Liver (tissue), 9 donors: Measurements from ENCODE around the gene SKIC8. TPM values are rescaled to one million over a fixed set of nuclear protein-coding genes. Genes with fewer than 3 reads are reported as not detected.

Experiments used
- DNase-seq: peaks from one replicate; pipeline ENCODE4 v3.0.0-alpha.2; 2017; ENCODE audit warnings: low spot score
- H3K27ac ChIP-seq, 2 donors: one replicate each; pipeline ENCODE4 v1.7.0; 2013; ENCODE audit warnings: inconsistent platforms in 2 of 2, low read length in 2 of 2, control low read depth in 1 of 2, low read depth in 1 of 2, mild to moderate bottlenecking in 1 of 2
- H3K27me3 ChIP-seq, 4 donors: one replicate each; pipeline versions ENCODE4 v1.6.1 to v1.7.0; 2013; ENCODE audit warnings: low read length in 3 of 4, inconsistent platforms in 1 of 4, mild to moderate bottlenecking in 1 of 4, moderate library complexity in 1 of 4; ENCODE audit not compliant: control insufficient read depth in 4 of 4, insufficient read depth in 4 of 4
- H3K36me3 ChIP-seq, 4 donors: one replicate each; pipeline versions ENCODE4 v1.6.1 to v1.7.0; 2013; ENCODE audit warnings: low read length in 3 of 4, mild to moderate bottlenecking in 3 of 4, low read depth in 1 of 4, moderate library complexity in 1 of 4; ENCODE audit not compliant: control insufficient read depth in 4 of 4, insufficient read depth in 3 of 4
- H3K4me1 ChIP-seq, 4 donors: one replicate each; pipeline versions ENCODE4 v1.6.1 to v1.7.0; 2013; ENCODE audit warnings: low read length in 3 of 4, mild to moderate bottlenecking in 3 of 4, moderate library complexity in 1 of 4; ENCODE audit not compliant: control insufficient read depth in 4 of 4, insufficient read depth in 4 of 4
- H3K4me3 ChIP-seq, 3 donors: one replicate each; pipeline versions ENCODE4 v1.6.1 to v1.7.0; 2013; ENCODE audit warnings: low read length in 3 of 3, control low read depth in 1 of 3, low read depth in 1 of 3, mild to moderate bottlenecking in 1 of 3
- H3K9ac ChIP-seq, 2 donors: one replicate each; pipeline ENCODE4 v1.7.0; 2013; ENCODE audit warnings: low read length in 2 of 2, mild to moderate bottlenecking in 2 of 2, moderate library complexity in 2 of 2, control low read depth in 1 of 2, low read depth in 1 of 2
- H3K9me3 ChIP-seq, 4 donors: one replicate each; pipeline versions ENCODE4 v1.6.1 to v1.7.0; 2013; ENCODE audit warnings: low read length in 3 of 4; ENCODE audit not compliant: control insufficient read depth in 4 of 4
- FOXA1 ChIP-seq: IDR thresholded peaks from 2 replicates; pipeline ENCODE4 v1.6.1; 2016; ENCODE audit warnings: antibody characterized with exemption
- FOXA2 ChIP-seq: IDR thresholded peaks from 2 replicates; pipeline ENCODE4 v1.6.1; 2016; ENCODE audit warnings: antibody characterized with exemption
- GABPA ChIP-seq, 2 donors: IDR thresholded peaks in 1 of 2; conservative IDR thresholded peaks in 1 of 2; 2 replicates each; pipeline ENCODE4 v1.6.1; 2016; ENCODE audit warnings: antibody characterized with exemption in 2 of 2, mild to moderate bottlenecking in 1 of 2, moderate library complexity in 1 of 2
- HNF4A ChIP-seq, 2 donors: conservative IDR thresholded peaks; 2 replicates each; pipeline ENCODE4 v1.6.1; 2016; ENCODE audit warnings: antibody characterized with exemption in 2 of 2, mild to moderate bottlenecking in 2 of 2
- HNF4G ChIP-seq: IDR thresholded peaks from 2 replicates; pipeline ENCODE4 v1.6.1; 2016; ENCODE audit warnings: antibody characterized with exemption
- JUND ChIP-seq, 2 donors: IDR thresholded peaks; 2 replicates each; pipeline ENCODE4 v1.6.1; 2016; ENCODE audit warnings: antibody characterized with exemption in 2 of 2
- NR2F2 ChIP-seq: IDR thresholded peaks from 2 replicates; pipeline ENCODE4 v1.6.1; 2016; ENCODE audit warnings: antibody characterized with exemption
- RAD21 ChIP-seq, 2 donors: IDR thresholded peaks; 2 replicates each; pipeline ENCODE4 v1.6.1; 2016; ENCODE audit warnings: antibody characterized with exemption in 2 of 2, mild to moderate bottlenecking in 2 of 2
- RXRA ChIP-seq, 2 donors: IDR thresholded peaks; 2 replicates each; pipeline ENCODE4 v1.6.1; 2017 to 2018; ENCODE audit warnings: antibody characterized with exemption in 2 of 2, mild to moderate bottlenecking in 1 of 2
- SP1 ChIP-seq: IDR thresholded peaks from 2 replicates; pipeline ENCODE4 v1.6.1; 2018; ENCODE audit warnings: antibody characterized with exemption, mild to moderate bottlenecking
- TAF1 ChIP-seq: conservative IDR thresholded peaks from 2 replicates; pipeline ENCODE4 v1.6.1; 2016; ENCODE audit warnings: antibody characterized with exemption, mild to moderate bottlenecking
- YY1 ChIP-seq: IDR thresholded peaks from 2 replicates; pipeline ENCODE4 v1.6.1; 2016; ENCODE audit warnings: antibody characterized with exemption, mild to moderate bottlenecking
- WGBS: extraction: QIAGEN DNeasy Blood & Tissue Kit; methylation state at CpG from one replicate; pipeline ENCODE4 v1.1.7; 2013; 5-methylcytosine and 5-hydroxymethylcytosine counted together
- polyA plus RNA-seq, 2 donors: library from polyadenylated mRNA; stranded (reverse) in 1 of 2; unstranded in 1 of 2; fragments of 200-250 nt in 1 of 2; fragments of >200 nt in 1 of 2; fragmentation: Nextera tagmentation in 1 of 2; extraction: Ambion mirVana in 1 of 2; gene quantifications; one replicate each; pipeline versions ENCODE4 v1.2.1 to v1.2.3, GENCODE V29; 2013 to 2015
- total RNA-seq, 2 donors: library from RNA; depleted of rRNA; stranded (reverse); fragments of >200 nt; gene quantifications; one replicate each; pipeline ENCODE4 v1.2.3, GENCODE V29; 2014
- TF ChIP-seq, protein P1 (sequence below): IDR thresholded peaks from 2 replicates; pipeline ENCODE4 v1.6.1; 2016; ENCODE audit warnings: antibody characterized with exemption
- TF ChIP-seq, protein P2 (sequence below): fragments of 150-350 bp; IDR thresholded peaks from 2 replicates; pipeline ENCODE4 v1.5.1; 2017; ENCODE audit warnings: improper control_type of control experiment, low read depth, low read length; ENCODE audit not compliant: missing input control
- TF ChIP-seq, protein P3 (sequence below): IDR thresholded peaks from 2 replicates; pipeline ENCODE4 v1.6.1; 2016; ENCODE audit warnings: antibody characterized with exemption, mild to moderate bottlenecking
- TF ChIP-seq, protein P4 (sequence below): IDR thresholded peaks from 2 replicates; pipeline ENCODE4 v1.6.1; 2016; ENCODE audit warnings: antibody characterized with exemption
- donor health status: healthy.
- donor health status: healthy.
- donor health status: healthy.
- donor health status: healthy.
- donor health status: healthy.

SKIC8 gene
- total and polyA plus RNA-seq, 4 donors: 33.4 to 48.7 (median 40.2) TPM

DNA sequence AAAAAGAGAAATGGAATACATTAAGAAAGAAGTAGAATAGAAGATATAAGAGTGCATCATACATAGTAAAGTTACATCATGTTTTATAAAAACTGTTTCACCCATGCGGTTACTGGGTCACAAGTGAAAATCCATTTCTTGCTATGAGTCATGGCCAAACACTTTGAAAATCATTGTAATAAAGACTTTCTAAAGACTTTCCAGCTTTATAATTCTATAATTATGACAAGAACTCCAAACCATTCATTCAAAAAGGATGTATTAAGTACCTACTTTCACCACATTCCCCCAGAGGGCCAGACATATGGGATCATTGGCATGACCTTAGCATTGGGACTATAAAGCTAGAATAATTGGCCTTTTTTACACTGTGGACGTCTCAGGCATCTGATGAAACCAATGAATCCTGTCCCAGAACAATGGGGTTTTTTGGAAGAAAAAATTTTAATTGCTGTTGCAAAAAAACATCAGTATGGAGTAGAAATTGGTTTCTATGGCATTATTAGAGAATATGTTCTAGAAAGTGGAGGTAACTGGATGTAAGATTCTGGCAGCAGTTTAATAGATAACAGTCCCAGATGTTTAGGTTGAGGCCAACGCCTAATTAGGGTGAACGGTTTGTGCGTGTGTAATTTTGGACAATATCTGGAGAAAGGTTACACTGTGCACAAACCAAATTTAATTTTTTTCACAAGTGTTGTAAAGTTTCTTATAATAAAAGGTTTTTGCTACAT lies 3.3 kb upstream of the SKIC8 start:
- no peaks in the 10 kb centered on the region for H3K36me3 ChIP-seq
- H3K4me3 ChIP-seq: no peak overlapping the region
- H3K4me1 ChIP-seq: peaks cover 2 to 14% (median 10%) of the 10 kb centered on the region in 4 donors
- no peak overlapping the region for H3K9ac ChIP-seq
- DNase-seq: no peak
- no peak overlapping the region for H3K27ac ChIP-seq
- peaks cover 0 to 4% (median 0%) of the 10 kb centered on the region in 4 donors for H3K27me3 ChIP-seq
- WGBS: 75% methylated on average over 5 of the region's 5 CpGs
- no peaks in the 10 kb centered on the region for H3K9me3 ChIP-seq
- TF ChIP-seq RAD21 (IDR thresholded peaks at IDR 0.05) (no peak), HNF4G (no peak), GABPA (IDR thresholded peaks at IDR 0.05 in 1 of 2, conservative IDR thresholded peaks at IDR 0.05 in 1 of 2) (no peak), YY1 (no peak), NR2F2 (no peak), FOXA1 (no peak), HNF4A (conservative IDR thresholded peaks at IDR 0.05) (no peak), RXRA (IDR thresholded peaks at IDR 0.05) (no peak), JUND (IDR thresholded peaks at IDR 0.05) (no peak), SP1 (no peak), TAF1 (no peak), FOXA2 (no peak)
- TF ChIP-seq, protein P1, sequence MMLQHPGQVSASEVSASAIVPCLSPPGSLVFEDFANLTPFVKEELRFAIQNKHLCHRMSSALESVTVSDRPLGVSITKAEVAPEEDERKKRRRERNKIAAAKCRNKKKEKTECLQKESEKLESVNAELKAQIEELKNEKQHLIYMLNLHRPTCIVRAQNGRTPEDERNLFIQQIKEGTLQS: no peak
- TF ChIP-seq, protein P2, sequence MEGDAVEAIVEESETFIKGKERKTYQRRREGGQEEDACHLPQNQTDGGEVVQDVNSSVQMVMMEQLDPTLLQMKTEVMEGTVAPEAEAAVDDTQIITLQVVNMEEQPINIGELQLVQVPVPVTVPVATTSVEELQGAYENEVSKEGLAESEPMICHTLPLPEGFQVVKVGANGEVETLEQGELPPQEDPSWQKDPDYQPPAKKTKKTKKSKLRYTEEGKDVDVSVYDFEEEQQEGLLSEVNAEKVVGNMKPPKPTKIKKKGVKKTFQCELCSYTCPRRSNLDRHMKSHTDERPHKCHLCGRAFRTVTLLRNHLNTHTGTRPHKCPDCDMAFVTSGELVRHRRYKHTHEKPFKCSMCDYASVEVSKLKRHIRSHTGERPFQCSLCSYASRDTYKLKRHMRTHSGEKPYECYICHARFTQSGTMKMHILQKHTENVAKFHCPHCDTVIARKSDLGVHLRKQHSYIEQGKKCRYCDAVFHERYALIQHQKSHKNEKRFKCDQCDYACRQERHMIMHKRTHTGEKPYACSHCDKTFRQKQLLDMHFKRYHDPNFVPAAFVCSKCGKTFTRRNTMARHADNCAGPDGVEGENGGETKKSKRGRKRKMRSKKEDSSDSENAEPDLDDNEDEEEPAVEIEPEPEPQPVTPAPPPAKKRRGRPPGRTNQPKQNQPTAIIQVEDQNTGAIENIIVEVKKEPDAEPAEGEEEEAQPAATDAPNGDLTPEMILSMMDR: no peak
- TF ChIP-seq, protein P3, sequence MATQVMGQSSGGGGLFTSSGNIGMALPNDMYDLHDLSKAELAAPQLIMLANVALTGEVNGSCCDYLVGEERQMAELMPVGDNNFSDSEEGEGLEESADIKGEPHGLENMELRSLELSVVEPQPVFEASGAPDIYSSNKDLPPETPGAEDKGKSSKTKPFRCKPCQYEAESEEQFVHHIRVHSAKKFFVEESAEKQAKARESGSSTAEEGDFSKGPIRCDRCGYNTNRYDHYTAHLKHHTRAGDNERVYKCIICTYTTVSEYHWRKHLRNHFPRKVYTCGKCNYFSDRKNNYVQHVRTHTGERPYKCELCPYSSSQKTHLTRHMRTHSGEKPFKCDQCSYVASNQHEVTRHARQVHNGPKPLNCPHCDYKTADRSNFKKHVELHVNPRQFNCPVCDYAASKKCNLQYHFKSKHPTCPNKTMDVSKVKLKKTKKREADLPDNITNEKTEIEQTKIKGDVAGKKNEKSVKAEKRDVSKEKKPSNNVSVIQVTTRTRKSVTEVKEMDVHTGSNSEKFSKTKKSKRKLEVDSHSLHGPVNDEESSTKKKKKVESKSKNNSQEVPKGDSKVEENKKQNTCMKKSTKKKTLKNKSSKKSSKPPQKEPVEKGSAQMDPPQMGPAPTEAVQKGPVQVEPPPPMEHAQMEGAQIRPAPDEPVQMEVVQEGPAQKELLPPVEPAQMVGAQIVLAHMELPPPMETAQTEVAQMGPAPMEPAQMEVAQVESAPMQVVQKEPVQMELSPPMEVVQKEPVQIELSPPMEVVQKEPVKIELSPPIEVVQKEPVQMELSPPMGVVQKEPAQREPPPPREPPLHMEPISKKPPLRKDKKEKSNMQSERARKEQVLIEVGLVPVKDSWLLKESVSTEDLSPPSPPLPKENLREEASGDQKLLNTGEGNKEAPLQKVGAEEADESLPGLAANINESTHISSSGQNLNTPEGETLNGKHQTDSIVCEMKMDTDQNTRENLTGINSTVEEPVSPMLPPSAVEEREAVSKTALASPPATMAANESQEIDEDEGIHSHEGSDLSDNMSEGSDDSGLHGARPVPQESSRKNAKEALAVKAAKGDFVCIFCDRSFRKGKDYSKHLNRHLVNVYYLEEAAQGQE: no peak
- TF ChIP-seq, protein P4, sequence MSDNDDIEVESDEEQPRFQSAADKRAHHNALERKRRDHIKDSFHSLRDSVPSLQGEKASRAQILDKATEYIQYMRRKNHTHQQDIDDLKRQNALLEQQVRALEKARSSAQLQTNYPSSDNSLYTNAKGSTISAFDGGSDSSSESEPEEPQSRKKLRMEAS: no peak

DNA sequence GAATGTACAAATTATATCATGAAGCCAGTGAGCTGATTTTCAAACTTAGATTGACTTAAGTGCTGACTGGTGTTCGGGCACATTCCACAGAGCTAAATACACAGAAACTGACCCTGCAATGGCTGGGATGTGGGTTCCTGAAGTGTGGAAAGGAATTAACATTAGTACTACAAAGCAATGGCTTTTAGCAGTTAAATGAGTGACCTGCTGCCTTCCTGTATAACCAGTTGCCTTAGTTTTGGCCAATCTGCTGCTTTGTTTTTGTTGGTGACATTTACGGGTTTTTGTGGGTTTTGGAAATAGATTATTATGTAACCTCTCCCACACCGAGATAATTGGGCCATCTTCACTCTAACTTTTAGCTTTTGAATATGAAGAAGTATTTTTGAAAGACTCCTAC lies 2.4 kb upstream of the SKIC8 start:
- Histone ChIP-seq H3K27ac (no peak overlapping the region), H3K4me3 (no peak overlapping the region), H3K27me3 (peaks cover 0 to 4% (median 0%) of the 10 kb centered on the region in 4 donors), H3K4me1 (peaks cover 2 to 16% (median 10%) of the 10 kb centered on the region in 4 donors), H3K36me3 (no peaks in the 10 kb centered on the region), H3K9ac (no peak overlapping the region), H3K9me3 (no peaks in the 10 kb centered on the region)
- WGBS: 28% methylated on average over 3 of the region's 3 CpGs
- no peak for DNase-seq
- TF ChIP-seq HNF4G (no peak), HNF4A (conservative IDR thresholded peaks at IDR 0.05) (no peak), RXRA (IDR thresholded peaks at IDR 0.05) (no peak), YY1 (no peak), JUND (IDR thresholded peaks at IDR 0.05) (no peak), RAD21 (IDR thresholded peaks at IDR 0.05) (no peak), FOXA1 (no peak)
- TF ChIP-seq, protein P4: no peak
- TF ChIP-seq, protein P3: no peak
- TF ChIP-seq, protein P2: no peak
